ENCODE results near the gene ARHGAP6.

DNA sequence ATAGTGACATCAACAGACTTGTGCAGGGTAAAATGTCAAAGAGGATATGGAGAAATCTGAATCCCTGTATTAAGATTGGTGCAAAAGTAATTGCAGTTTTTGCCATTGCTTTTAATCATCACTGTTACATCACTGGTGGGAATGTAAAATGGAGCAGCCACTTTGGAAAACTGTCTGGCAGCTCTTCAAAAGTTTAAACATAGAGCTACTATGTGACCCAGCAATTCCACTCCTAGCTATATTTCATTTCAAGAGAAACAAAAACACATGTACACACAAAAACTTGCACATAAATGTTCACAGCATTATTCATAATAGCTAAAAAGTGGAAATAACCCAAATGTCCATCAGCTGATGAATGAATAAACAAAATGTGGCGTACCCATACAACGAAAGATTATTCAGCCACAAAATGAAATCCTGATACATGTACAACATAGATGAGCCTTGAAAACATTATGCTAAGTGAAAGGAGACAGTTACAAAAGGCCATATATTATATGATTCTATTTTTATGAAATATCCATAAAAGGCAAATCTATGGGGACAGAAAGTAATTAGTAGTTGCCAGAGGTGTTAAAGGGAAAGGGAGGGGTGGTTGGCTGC lies 266.1 kb downstream of the ARHGAP6 start:
- TF ChIP-seq PATZ1 (CRISPR knock-in tag; IDR thresholded peaks at IDR 0.05; ENCODE audit: borderline replicate concordance) (no peak), ZC3H10 (CRISPR knock-in tag; IDR thresholded peaks at IDR 0.05) (no peak), TCF4 (CRISPR knock-in tag; IDR thresholded peaks at IDR 0.05; ENCODE audit: borderline replicate concordance) (no peak)
